Activated T-cell treated with anti-CD3 and anti-CD28 coated beads, Interleukin-2, amount 50 U/mL, for 72 hours (primary cell): ENCODE measurements around the gene MALSU1. TPM values are rescaled to one million over a fixed set of nuclear protein-coding genes. Genes with fewer than 3 reads are reported as not detected.

Experiments used
- ATAC-seq, 2 donors: fragments of 150-1000 bp; cut with Tn5 transposase; replicated peaks in 1 of 2; 2 replicates each; pipeline ENCODE4 v1.10.0; 2021; ENCODE audit warnings: moderate library complexity in 2 of 2, mild to moderate bottlenecking in 1 of 2
- DNase-seq, 2 donors: peaks; one replicate each; pipeline ENCODE4 v3.0.0; 2021 to 2022; ENCODE audit warnings: mixed read lengths in 1 of 2
- H3K27ac Mint-ChIP-seq: one replicate; pipeline ENCODE4 v1.8.0; 2022; ENCODE audit warnings: mild to moderate bottlenecking, moderate library complexity, mixed read lengths
- H3K27me3 Mint-ChIP-seq: one replicate; pipeline ENCODE4 v1.8.0; 2022; ENCODE audit warnings: low read depth, mixed read lengths
- H3K36me3 Mint-ChIP-seq, 2 donors: one replicate each; pipeline ENCODE4 v1.8.0; 2022; ENCODE audit warnings: mixed read lengths in 2 of 2, mild to moderate bottlenecking in 1 of 2; ENCODE audit not compliant: insufficient read depth in 2 of 2
- H3K4me1 Mint-ChIP-seq: one replicate; pipeline ENCODE4 v1.8.0; 2022; ENCODE audit warnings: low read depth, mixed read lengths
- H3K4me3 Mint-ChIP-seq, 2 donors: one replicate each; pipeline ENCODE4 v1.8.0; 2022; ENCODE audit warnings: mild to moderate bottlenecking in 2 of 2, mixed read lengths in 2 of 2, moderate library complexity in 2 of 2
- H3K9me3 Mint-ChIP-seq, 2 donors: one replicate each; pipeline ENCODE4 v1.8.0; 2022; ENCODE audit warnings: mixed read lengths in 2 of 2
- total RNA-seq, 2 donors: library from RNA; stranded (reverse); gene quantifications; one replicate each; pipeline ENCODE4 v1.2.3, GENCODE V29; 2022

MALSU1 gene
- total RNA-seq, 2 donors from 2014 or later, result 62.6 to 63.8 TPM

DNA sequence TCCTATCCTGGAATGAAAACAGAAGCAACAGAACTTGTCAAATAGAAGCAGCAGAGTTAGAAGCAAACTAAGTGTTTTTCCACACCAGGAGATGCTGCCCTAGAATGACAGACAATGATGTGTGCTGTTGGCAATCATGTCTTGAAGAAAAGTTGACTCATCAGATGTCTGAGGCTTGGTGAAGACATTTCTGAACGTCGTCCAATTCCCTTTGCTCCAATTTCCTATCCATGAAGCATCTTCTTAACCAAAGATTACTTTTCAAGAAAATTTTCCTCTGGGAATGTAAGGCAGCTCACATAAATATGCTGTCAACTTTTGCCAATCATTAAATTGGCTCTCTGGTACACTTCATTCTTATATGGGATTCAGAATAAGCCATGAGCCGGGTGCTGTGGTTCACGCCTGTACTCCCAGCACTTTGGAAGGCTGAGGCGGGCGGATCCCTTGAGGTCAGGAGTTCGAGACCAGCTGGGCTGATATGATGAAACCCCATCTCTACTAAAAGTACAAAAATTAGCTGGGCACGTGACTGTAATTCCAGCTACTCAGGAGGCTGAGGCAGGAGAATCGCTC, 34.6 kb downstream of the MALSU1 start:
- Mint-ChIP-seq H3K27me3 (peaks cover 18% of the 10 kb centered on the region), H3K4me3 (no peak overlapping the region), H3K36me3 (no peaks in the 10 kb centered on the region), H3K27ac (no peak overlapping the region), H3K4me1 (no peaks in the 10 kb centered on the region), H3K9me3 (no peaks in the 10 kb centered on the region)
- DNase-seq (no peak), ATAC-seq (no peak)

DNA sequence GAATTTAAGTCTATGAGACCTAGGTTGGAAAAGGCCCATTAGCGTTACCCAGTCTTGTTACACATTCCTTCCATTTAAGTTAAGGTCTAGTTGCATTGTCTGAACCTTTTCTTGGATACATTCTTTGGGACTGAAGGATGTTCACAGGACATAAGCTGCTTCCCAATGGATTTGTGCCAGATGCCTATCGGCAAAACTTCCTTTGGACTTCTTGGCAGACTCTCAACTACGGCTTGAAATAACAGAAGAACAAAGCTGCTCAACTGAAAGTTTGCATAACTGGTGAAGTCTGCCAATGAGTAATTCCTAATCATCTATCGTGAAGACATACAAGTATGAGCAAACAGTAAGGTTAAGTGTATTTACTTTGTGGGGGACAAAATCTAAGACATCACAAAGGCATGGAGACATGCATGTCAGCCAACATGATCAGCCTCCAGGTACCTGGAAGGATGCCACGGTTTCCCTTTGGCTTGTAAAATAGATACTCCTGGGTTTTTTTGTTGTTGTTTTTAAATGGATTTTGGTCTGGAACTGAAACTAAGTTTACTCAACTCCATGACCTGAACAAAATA, 35.4 kb downstream of the MALSU1 start:
- Mint-ChIP-seq H3K36me3 (no peaks in the 10 kb centered on the region), H3K9me3 (no peaks in the 10 kb centered on the region), H3K4me3 (no peak overlapping the region), H3K27me3 (peaks cover 18% of the 10 kb centered on the region), H3K4me1 (no peaks in the 10 kb centered on the region), H3K27ac (no peak overlapping the region)
- no peak for ATAC-seq
- DNase-seq, result no peak

DNA sequence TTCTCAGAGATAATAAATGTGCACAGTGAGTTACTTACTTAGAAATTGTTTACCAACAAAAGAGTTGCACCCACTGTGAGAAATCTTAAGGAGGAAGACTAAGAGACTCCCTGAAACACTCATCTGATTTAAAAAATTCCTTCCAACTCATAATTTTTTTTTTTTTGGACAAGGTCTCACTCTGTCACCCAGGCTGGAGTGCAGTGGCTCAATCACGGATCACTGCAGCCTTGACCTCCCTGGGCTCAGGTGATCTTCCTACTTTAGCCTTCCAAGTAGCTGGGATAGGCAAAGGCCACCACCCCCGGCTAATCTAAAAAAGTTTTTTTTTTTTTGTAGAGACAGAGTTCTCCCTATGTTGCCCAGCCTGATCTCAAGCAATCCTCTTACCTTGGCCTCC, 36.0 kb downstream of the MALSU1 start:
- ATAC-seq (no peak), DNase-seq (no peak)
- no peaks in the 10 kb centered on the region for H3K9me3 Mint-ChIP-seq
- no peak overlapping the region for H3K27ac Mint-ChIP-seq
- H3K36me3 Mint-ChIP-seq, result no peaks in the 10 kb centered on the region
- H3K27me3 Mint-ChIP-seq, result peaks cover 18% of the 10 kb centered on the region
- H3K4me3 Mint-ChIP-seq, result no peak overlapping the region
- no peaks in the 10 kb centered on the region for H3K4me1 Mint-ChIP-seq

DNA sequence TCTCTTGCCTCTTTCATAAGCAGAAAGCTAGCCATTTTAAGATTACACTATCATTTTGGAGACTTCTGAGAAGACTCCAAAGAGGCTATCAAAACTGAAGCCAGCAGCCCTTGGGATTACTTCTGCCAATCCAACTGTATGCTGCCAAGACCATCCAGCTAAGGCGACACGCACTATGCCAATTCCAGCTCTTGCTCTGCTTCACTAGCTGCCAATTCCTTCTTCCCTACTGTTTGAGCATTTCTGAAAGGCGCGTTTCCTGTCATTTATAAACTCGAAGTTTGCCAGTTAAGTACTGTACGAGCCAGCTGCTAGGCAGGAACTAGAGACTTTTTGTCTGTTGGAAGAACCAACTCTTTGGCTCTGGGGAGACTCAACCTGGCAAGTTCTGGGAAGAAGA, 36.5 kb downstream of the MALSU1 start:
- DNase-seq (no peak), ATAC-seq (no peak)
- peaks cover 18% of the 10 kb centered on the region for H3K27me3 Mint-ChIP-seq
- no peak overlapping the region for H3K4me3 Mint-ChIP-seq
- no peak overlapping the region for H3K27ac Mint-ChIP-seq
- no peaks in the 10 kb centered on the region for H3K4me1 Mint-ChIP-seq
- H3K9me3 Mint-ChIP-seq, result no peaks in the 10 kb centered on the region
- H3K36me3 Mint-ChIP-seq, result no peaks in the 10 kb centered on the region

DNA sequence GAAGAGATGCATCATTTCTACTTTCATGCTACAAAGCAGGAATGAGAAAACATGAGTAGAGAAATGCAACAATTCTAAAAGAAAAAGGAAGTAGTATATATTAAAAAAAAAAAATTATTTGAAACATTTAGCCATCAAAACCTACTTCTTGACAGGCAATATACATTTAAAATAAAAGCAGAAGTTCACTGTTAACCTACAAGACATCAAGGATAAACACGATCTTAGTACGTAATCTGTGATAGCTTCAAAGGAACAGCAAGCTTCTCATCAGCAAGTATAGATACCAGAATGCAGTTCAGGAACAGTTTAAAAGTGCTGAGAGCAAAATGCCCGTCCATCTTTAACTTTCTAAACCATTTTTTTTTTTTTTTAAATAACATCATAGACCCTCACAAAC, 36.9 kb downstream of the MALSU1 start:
- no peaks in the 10 kb centered on the region for H3K36me3 Mint-ChIP-seq
- H3K27ac Mint-ChIP-seq, result no peak overlapping the region
- ATAC-seq (no peak), DNase-seq (no peak)
- no peak overlapping the region for H3K4me3 Mint-ChIP-seq
- H3K4me1 Mint-ChIP-seq, result no peaks in the 10 kb centered on the region
- H3K9me3 Mint-ChIP-seq, result no peaks in the 10 kb centered on the region
- peaks cover 18% of the 10 kb centered on the region for H3K27me3 Mint-ChIP-seq

DNA sequence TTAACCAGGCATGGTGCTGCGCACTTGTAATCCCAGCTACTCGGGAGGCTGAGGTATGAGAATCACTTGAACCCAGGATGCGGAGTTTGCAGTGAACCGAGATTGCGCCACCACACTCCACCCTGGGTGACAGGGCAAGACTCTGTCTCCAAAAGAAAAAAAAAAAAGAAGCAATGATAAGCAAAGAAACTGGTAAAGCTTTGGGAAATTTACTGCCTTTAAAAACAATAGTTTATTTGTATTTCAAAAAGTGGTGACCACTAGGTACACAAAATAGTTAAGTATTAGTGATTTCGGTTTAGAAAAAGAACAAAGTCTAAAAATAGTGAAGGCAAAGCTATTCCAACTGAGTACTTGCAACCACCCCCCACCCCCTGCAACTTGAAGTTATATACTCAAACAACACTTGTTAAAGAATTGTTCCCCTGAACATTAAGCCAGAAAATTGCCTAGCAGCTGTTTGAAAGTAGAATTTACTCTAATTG, 37.7 kb downstream of the MALSU1 start:
- Mint-ChIP-seq H3K27me3 (peaks cover 18% of the 10 kb centered on the region), H3K36me3 (no peaks in the 10 kb centered on the region), H3K4me3 (no peak overlapping the region), H3K4me1 (no peaks in the 10 kb centered on the region), H3K9me3 (no peaks in the 10 kb centered on the region), H3K27ac (no peak overlapping the region)
- DNase-seq (no peak), ATAC-seq (no peak)

DNA sequence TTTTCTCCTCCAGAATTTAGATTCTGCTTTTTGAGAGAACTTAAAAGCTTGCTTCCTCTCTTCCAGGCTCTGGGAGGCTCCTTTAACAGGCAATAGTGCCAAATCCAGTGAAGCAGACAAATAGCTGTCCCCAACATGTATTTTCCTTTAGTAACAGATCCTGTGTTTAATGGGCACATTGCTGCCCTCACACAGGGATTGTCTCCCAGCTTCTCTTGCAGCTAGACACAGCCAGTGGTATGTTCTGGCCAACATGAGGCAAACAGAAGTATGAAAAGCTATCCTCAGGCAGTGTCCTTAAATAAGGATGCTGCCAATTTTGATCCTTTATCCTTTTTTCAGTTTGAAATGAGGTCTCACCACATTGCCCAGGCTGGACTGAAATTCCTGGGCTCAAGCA, 38.2 kb downstream of the MALSU1 start:
- DNase-seq, result no peak
- no peak overlapping the region for H3K4me3 Mint-ChIP-seq
- no peaks in the 10 kb centered on the region for H3K9me3 Mint-ChIP-seq
- no peak for ATAC-seq
- H3K27me3 Mint-ChIP-seq, result peaks cover 18% of the 10 kb centered on the region
- no peak overlapping the region for H3K27ac Mint-ChIP-seq
- no peaks in the 10 kb centered on the region for H3K4me1 Mint-ChIP-seq
- no peaks in the 10 kb centered on the region for H3K36me3 Mint-ChIP-seq

DNA sequence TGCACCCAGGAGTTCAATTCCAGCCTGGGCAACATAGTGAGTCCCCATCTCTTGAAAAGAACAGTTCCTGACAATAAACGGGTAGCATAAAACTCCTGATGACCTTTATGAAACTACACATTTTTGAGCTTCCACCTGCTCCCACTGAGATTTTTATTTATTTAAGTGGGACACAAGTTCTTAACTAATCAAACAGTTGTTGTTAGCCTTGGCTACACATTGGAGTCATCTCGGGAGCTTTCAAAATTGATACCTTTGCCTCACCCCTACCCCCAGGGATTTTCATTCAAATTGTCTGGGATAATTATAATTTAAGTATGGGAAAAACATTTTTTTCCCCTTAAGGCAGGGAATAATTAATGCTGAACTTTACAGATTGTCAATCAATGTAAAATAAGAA, 39.3 kb downstream of the MALSU1 start:
- ATAC-seq, result no peak
- Mint-ChIP-seq H3K9me3 (no peaks in the 10 kb centered on the region), H3K27ac (no peak overlapping the region), H3K4me3 (no peak overlapping the region), H3K36me3 (no peaks in the 10 kb centered on the region), H3K27me3 (peaks cover 14% of the 10 kb centered on the region), H3K4me1 (no peaks in the 10 kb centered on the region)
- DNase-seq, result no peak

DNA sequence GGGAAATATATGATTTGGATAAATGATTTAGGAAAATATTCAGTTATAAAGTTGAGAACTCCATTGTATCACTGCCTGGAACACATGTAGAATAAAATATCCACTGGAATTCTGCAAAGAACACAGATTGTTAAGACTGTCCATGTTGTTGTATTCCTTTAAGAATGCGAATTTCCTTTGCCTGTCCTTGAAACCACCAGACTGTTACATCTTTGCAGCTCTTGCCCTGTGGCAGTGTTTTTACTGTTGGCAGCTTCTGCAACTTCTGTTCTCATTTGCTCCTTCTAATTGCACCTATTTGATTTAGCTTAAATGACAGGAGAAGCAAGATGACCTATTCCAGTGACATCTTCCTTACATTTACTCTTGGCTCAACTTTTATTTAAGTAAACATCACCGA, 39.7 kb downstream of the MALSU1 start:
- H3K4me1 Mint-ChIP-seq, result no peaks in the 10 kb centered on the region
- DNase-seq (no peak), ATAC-seq (no peak)
- H3K36me3 Mint-ChIP-seq, result no peaks in the 10 kb centered on the region
- peaks cover 16% of the 10 kb centered on the region for H3K27me3 Mint-ChIP-seq
- H3K9me3 Mint-ChIP-seq, result no peaks in the 10 kb centered on the region
- H3K27ac Mint-ChIP-seq, result no peak overlapping the region
- H3K4me3 Mint-ChIP-seq, result no peak overlapping the region

DNA sequence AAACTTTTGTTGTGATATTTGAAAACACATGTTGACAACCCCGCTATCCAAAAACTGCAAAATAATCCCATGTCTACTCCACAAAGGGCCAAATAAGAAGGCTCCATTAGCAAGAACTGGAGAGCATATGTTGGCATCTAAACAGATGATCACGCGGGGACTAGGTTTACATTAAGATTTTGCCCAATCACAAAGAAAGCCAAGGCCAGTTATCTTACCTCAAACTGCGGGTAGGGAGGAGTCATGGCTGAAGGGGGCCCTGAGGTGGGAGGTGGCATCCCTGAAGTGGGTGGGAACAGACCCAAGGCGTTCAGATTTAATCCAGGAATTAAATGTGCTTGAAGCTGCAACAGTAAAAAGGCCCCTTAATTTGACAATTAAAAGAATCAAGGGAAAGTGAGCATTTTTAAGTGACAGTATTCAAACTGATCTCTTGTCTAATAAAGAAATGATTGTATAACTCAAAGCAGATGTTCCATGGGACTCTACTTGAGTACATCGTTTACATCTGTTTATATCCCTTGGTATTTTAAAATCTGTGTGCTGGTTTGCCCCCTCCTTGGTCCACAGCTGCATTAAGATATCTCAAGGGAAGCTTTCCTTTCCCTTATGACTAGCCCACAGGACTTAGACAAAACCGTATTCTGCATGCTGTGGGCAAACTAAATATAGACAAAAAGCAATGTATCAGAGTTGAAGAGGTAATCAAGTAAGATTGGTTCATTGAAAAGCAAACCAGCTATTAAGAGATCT, 42.9 kb downstream of the MALSU1 start:
- ATAC-seq (no peak), DNase-seq (no peak)
- peaks cover 22% of the 10 kb centered on the region for H3K27me3 Mint-ChIP-seq
- H3K4me3 Mint-ChIP-seq, result no peak overlapping the region
- no peaks in the 10 kb centered on the region for H3K9me3 Mint-ChIP-seq
- H3K36me3 Mint-ChIP-seq, result peaks cover 0 to 3% of the 10 kb centered on the region in 2 donors
- H3K27ac Mint-ChIP-seq, result no peak overlapping the region
- H3K4me1 Mint-ChIP-seq, result peaks cover 24% of the 10 kb centered on the region

DNA sequence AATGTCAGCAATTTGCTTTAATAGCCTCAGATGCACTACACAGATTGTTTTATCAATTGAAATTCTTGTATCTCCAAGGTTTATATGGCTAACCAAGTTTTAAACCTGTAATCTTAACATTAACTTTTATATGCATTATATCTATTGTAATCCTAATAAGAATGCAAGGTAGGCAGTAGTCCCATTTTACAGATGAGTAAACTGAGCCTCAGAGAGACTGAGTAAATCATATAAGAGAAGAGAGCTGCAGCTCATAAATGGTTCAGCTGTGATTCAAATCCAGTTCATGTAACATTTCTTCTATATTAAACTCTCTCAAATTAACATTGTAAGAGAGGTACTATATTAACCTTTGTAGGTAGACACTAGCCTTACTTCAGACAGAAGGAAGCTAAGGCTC, 44.0 kb downstream of the MALSU1 start:
- ATAC-seq (no peak), DNase-seq (no peak)
- H3K9me3 Mint-ChIP-seq, result no peaks in the 10 kb centered on the region
- H3K4me3 Mint-ChIP-seq, result no peak overlapping the region
- H3K27me3 Mint-ChIP-seq, result peaks cover 13% of the 10 kb centered on the region
- peaks cover 35% of the 10 kb centered on the region for H3K4me1 Mint-ChIP-seq
- H3K27ac Mint-ChIP-seq, result no peak overlapping the region
- peaks cover 0 to 3% of the 10 kb centered on the region in 2 donors for H3K36me3 Mint-ChIP-seq

DNA sequence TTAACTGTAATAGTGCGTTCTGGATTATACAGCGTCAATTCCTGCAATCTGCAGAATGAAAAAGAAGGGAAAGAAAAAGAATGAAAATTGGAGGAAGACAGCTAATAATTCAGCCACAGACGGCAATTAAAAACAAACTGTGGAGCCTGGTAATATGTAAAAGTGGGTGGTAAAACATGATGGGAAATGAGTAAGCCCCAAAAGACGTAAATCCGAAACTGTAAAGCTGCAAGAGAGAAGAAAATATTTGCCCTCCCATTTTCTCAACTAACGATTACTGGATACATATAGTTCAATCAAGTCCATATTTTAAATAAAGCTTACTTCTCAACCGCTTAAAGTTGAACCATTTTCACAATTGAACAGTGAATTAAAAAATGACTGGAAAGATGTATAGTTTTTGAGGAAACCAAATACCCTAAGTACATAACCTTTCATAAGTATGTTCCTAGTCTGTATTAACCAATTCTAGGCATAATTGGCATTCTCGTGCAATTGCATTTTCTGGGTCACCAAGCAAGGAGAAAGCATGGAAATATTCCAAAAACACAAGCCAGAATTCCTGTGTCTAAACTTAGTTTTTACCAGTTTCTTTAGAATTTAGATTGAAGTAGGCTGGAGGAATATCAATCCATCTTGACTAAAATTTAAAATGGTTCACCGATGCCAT, 44.8 kb downstream of the MALSU1 start:
- Mint-ChIP-seq H3K27me3 (peaks cover 12% of the 10 kb centered on the region), H3K4me3 (no peak overlapping the region), H3K4me1 (peaks cover 36% of the 10 kb centered on the region), H3K36me3 (peaks cover 0 to 3% of the 10 kb centered on the region in 2 donors), H3K27ac (no peak overlapping the region), H3K9me3 (no peaks in the 10 kb centered on the region)
- ATAC-seq (no peak), DNase-seq (no peak)

DNA sequence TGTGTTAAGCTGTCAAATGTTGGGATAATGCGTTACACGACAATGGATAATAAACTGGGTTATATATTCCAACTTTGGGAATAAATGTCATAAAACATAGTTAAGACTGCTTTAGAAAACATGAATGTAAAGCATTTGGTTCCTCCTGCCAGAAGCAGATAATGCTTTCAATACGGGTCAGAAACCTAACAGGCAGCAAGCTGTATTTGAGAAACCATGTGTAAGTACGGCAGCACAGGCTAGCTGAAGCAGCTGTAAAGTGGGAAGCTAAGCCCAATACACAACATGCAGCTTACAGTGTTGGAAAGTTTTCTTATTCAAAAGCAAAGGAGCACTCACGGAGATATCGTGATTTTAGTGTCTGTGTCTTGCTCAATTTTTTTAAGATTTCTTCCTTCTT, 46.5 kb downstream of the MALSU1 start:
- no peaks in the 10 kb centered on the region for H3K9me3 Mint-ChIP-seq
- H3K4me1 Mint-ChIP-seq, result peaks cover 36% of the 10 kb centered on the region
- H3K27me3 Mint-ChIP-seq, result peaks cover 24% of the 10 kb centered on the region
- peaks cover 0 to 3% of the 10 kb centered on the region in 2 donors for H3K36me3 Mint-ChIP-seq
- ATAC-seq (no peak), DNase-seq (no peak)
- H3K27ac Mint-ChIP-seq, result peak overlapping the region; percentile 93
- peak overlapping the region; percentile 80 to 93 for H3K4me3 Mint-ChIP-seq
